ENCODE data around the gene PRELID1.

DNA sequence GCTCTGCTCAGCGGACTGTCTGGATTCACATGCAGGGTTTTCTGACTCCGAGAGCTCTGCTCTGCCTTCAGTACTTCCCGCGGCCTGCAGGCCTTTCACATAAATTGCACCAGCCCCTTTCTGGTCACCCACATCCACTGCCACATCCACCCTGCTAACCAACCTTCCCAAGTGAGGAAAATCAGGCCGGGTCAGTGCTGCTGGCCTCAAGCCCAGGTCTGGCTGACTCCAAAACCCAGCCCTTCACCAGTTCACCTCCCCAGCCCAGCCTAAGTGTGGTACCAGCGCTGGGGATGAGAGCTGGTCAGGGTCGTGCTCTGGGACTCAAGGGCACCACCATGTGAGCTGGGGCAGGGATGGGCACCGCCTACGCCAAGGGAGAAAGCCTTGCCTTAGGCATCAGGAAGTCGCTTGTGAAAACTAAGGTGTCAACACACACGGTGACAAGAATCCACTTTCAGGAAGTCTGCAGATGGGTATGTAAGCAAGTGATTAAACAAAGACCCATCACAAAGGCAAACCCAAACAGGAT is 35.6 kb downstream of the PRELID1 start:
- TF ChIP-seq, protein P1, sequence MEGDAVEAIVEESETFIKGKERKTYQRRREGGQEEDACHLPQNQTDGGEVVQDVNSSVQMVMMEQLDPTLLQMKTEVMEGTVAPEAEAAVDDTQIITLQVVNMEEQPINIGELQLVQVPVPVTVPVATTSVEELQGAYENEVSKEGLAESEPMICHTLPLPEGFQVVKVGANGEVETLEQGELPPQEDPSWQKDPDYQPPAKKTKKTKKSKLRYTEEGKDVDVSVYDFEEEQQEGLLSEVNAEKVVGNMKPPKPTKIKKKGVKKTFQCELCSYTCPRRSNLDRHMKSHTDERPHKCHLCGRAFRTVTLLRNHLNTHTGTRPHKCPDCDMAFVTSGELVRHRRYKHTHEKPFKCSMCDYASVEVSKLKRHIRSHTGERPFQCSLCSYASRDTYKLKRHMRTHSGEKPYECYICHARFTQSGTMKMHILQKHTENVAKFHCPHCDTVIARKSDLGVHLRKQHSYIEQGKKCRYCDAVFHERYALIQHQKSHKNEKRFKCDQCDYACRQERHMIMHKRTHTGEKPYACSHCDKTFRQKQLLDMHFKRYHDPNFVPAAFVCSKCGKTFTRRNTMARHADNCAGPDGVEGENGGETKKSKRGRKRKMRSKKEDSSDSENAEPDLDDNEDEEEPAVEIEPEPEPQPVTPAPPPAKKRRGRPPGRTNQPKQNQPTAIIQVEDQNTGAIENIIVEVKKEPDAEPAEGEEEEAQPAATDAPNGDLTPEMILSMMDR (conservative IDR thresholded peaks at IDR 0.05; ENCODE audit: low read length) = no peak
- no peak for TF ChIP-seq EZH2phosphoT487 (IDR thresholded peaks at IDR 0.05; ENCODE audit: borderline replicate concordance, low read depth, low read length)

Measured in OCI-LY7 (cell line).